ENCODE measurements around the gene RASSF5. TPM values are rescaled to one million over a fixed set of nuclear protein-coding genes. Genes with fewer than 3 reads are reported as not detected.

The RASSF5 gene
- total RNA-seq, result 17.6 and 18.8 TPM in 2 replicates

GRCh38 chr1:206507284-206508129, at the start of gene RASSF5:
Gene RASSF5 (plus strand): TSS chr1:206507531. CDS start chr1:206507603, 72 bp downstream.

GRCh38 chr1:206469933-206470691, 37.2 kb upstream of the RASSF5 start, which contains the start of gene IKBKE:
Gene IKBKE (plus strand): TSS chr1:206470476. CDS start chr1:206473228, 2,752 bp downstream.

GRCh38 chr1:206612129-206612876, 105.0 kb downstream of the RASSF5 start, which contains the start of gene EIF2D:
Gene EIF2D (minus strand): TSS chr1:206612465. CDS start chr1:206612342, 123 bp downstream.

GRCh38 chr1:206635080-206635977, 128.0 kb downstream of the RASSF5 start, which contains the start of gene DYRK3:
Gene DYRK3 (plus strand): TSS chr1:206635536. CDS start chr1:206635704, 168 bp downstream.

Other genes with a start within 250 kb of the RASSF5 start
- gene IKBKE, start 37.1 kb upstream of the RASSF5 start, total RNA-seq, result 10.7 and 15.6 TPM in 2 replicates
- 43.2 and 47.7 TPM in 2 replicates for gene EIF2D, start 104.9 kb downstream of the RASSF5 start, total RNA-seq
- 9.6 and 13.3 TPM in 2 replicates for gene DYRK3, start 128.0 kb downstream of the RASSF5 start, total RNA-seq
- 30.4 and 38.1 TPM in 2 replicates for gene MAPKAPK2, start 177.4 kb downstream of the RASSF5 start, total RNA-seq